HAP-1 (cell line): Measurements from ENCODE around the gene LRRC74A.
A peak's percentile ranks its signal among the peaks of the same experiment; 100 is the strongest.
"Not testable (repeated sequence)": the region's sequence is repeated elsewhere in the genome, so short reads cannot be mapped to it uniquely, and the experiment has no call there.

Experiments used
- DNase-seq, 2 experiments: peaks; one replicate each; pipeline ENCODE4 v3.0.0-alpha.2; 2016 to 2020; ENCODE audit warnings: low spot score in 2 of 2
- H3K27me3 ChIP-seq: fragments of 250-450 bp; sonication (Bioruptor Pico); 2 replicates; pipeline ENCODE4 v1.5.1; 2020; ENCODE audit warnings: low read depth, mild to moderate bottlenecking, moderate library complexity
- H3K36me3 ChIP-seq: fragments of 250-450 bp; sonication (Bioruptor Pico); replicated peaks from 2 replicates; pipeline ENCODE4 v1.5.1; 2020; ENCODE audit warnings: mild to moderate bottlenecking
- H3K4me1 ChIP-seq: fragments of 250-450 bp; sonication (Bioruptor Pico); 2 replicates; pipeline ENCODE4 v1.5.1; 2020; ENCODE audit warnings: mild to moderate bottlenecking
- H3K4me3 ChIP-seq: fragments of 250-450 bp; sonication (Bioruptor Pico); 2 replicates; pipeline ENCODE4 v1.5.1; 2020; ENCODE audit warnings: mild to moderate bottlenecking, moderate library complexity
- H3K9me3 ChIP-seq: fragments of 250-450 bp; sonication (Bioruptor Pico); 2 replicates; pipeline ENCODE4 v1.5.1; 2020; ENCODE audit warnings: mild to moderate bottlenecking, moderate library complexity
- in situ Hi-C: fragments of 300-500 bp; cut with MboI; formaldehyde crosslinking; loops from 3 replicates; pipeline ENCODE4 v1.14.3; 2020; ENCODE audit warnings: low sequenced_read_pairs, inconsistent platforms, mixed read lengths

LRRC74A gene

GRCh38 chr14:76872796-76873432, 46.7 kb downstream of the LRRC74A start:
- Histone ChIP-seq H3K4me1 (no peaks in the 10 kb centered on the region), H3K4me3 (no peak overlapping the region), H3K9me3 (peaks cover 6% of the 10 kb centered on the region; the same call in 1 of the 2 replicates), H3K27me3 (no peaks in the 10 kb centered on the region; the same call in 1 of the 2 replicates), H3K36me3 (no peaks in the 10 kb centered on the region)
- in situ Hi-C loops, result no loop called here
- DNase-seq, result peak; percentile 36 to 74

- no peaks in the 10 kb centered on the region for H3K4me1 ChIP-seq
- no peaks in the 10 kb centered on the region; the same call in 1 of the 2 replicates for H3K27me3 ChIP-seq
- peaks cover 6% of the 10 kb centered on the region; the same call in 1 of the 2 replicates for H3K9me3 ChIP-seq
- in situ Hi-C loops, result no loop called here
- no peaks in the 10 kb centered on the region for H3K36me3 ChIP-seq
- DNase-seq, result no peak
- H3K4me3 ChIP-seq, result no peak overlapping the region
Measured at GRCh38 chr14:76874734-76875133, 48.5 kb downstream of the LRRC74A start.

- no peaks in the 10 kb centered on the region; the same call in 1 of the 2 replicates for H3K27me3 ChIP-seq
- no peaks in the 10 kb centered on the region for H3K36me3 ChIP-seq
- H3K4me1 ChIP-seq, result no peaks in the 10 kb centered on the region
- H3K9me3 ChIP-seq, result peaks cover 6% of the 10 kb centered on the region; the same call in 1 of the 2 replicates
- in situ Hi-C loops, result no loop called here
- H3K4me3 ChIP-seq, result no peak overlapping the region
- peak; percentile 77 to 79 for DNase-seq
Measured at GRCh38 chr14:76876076-76876475, 49.9 kb downstream of the LRRC74A start.

GRCh38 chr14:76877871-76878270, 51.7 kb downstream of the LRRC74A start:
- peaks cover 6% of the 10 kb centered on the region; the same call in 1 of the 2 replicates for H3K9me3 ChIP-seq
- in situ Hi-C loops, result no loop called here
- H3K4me1 ChIP-seq, result no peaks in the 10 kb centered on the region
- no peaks in the 10 kb centered on the region for H3K27me3 ChIP-seq
- DNase-seq, result no peak
- no peak overlapping the region for H3K4me3 ChIP-seq
- H3K36me3 ChIP-seq, result no peaks in the 10 kb centered on the region

GRCh38 chr14:76880449-76880848, 54.2 kb downstream of the LRRC74A start:
- no peak for DNase-seq
- no peaks in the 10 kb centered on the region for H3K36me3 ChIP-seq
- in situ Hi-C loops, result loop anchor here (5.0 kb wide), 1 partner anchor 177 kb away; no protein-coding TSS in a partner anchor
- no peak overlapping the region for H3K4me3 ChIP-seq
- H3K9me3 ChIP-seq, result peaks cover 4% of the 10 kb centered on the region; the same call in 1 of the 2 replicates
- H3K27me3 ChIP-seq, result no peaks in the 10 kb centered on the region
- H3K4me1 ChIP-seq, result no peaks in the 10 kb centered on the region

GRCh38 chr14:76881348-76881747, 55.1 kb downstream of the LRRC74A start:
- H3K4me3 ChIP-seq, result no peak overlapping the region
- no peaks in the 10 kb centered on the region for H3K9me3 ChIP-seq
- H3K36me3 ChIP-seq, result no peaks in the 10 kb centered on the region
- in situ Hi-C loops, result loop anchor here (5.0 kb wide), 1 partner anchor 176 kb away; no protein-coding TSS in a partner anchor
- no peaks in the 10 kb centered on the region for H3K4me1 ChIP-seq
- H3K27me3 ChIP-seq, result no peaks in the 10 kb centered on the region
- DNase-seq, result no peak

- DNase-seq, result no peak
- in situ Hi-C loops, result loop anchor here (5.0 kb wide), 1 partner anchor 175 kb away; no protein-coding TSS in a partner anchor
- Histone ChIP-seq H3K27me3 (peaks cover 6% of the 10 kb centered on the region; the same call in 1 of the 2 replicates), H3K9me3 (no peaks in the 10 kb centered on the region), H3K4me3 (no peak overlapping the region), H3K36me3 (no peaks in the 10 kb centered on the region), H3K4me1 (no peaks in the 10 kb centered on the region)
Measured at GRCh38 chr14:76882651-76883050, 56.4 kb downstream of the LRRC74A start.

- in situ Hi-C loops, result loop anchor here (5.0 kb wide), 1 partner anchor 174 kb away; no protein-coding TSS in a partner anchor
- peaks cover 11% of the 10 kb centered on the region; the same call in 1 of the 2 replicates for H3K27me3 ChIP-seq
- H3K4me3 ChIP-seq, result no peak overlapping the region
- no peaks in the 10 kb centered on the region for H3K9me3 ChIP-seq
- H3K4me1 ChIP-seq, result no peaks in the 10 kb centered on the region
- no peak for DNase-seq
- no peaks in the 10 kb centered on the region for H3K36me3 ChIP-seq
Measured at GRCh38 chr14:76883447-76883846, 57.2 kb downstream of the LRRC74A start.

GRCh38 chr14:76884394-76884793, 58.2 kb downstream of the LRRC74A start:
- DNase-seq, result no peak
- Histone ChIP-seq H3K9me3 (no peaks in the 10 kb centered on the region), H3K4me1 (no peaks in the 10 kb centered on the region), H3K36me3 (no peaks in the 10 kb centered on the region), H3K4me3 (no peak overlapping the region), H3K27me3 (peaks cover 13% of the 10 kb centered on the region; the same call in 1 of the 2 replicates)
- in situ Hi-C loops, result loop anchor here (5.0 kb wide), 1 partner anchor 173 kb away; no protein-coding TSS in a partner anchor

GRCh38 chr14:76884853-76885276, 58.7 kb downstream of the LRRC74A start:
- peaks cover 13% of the 10 kb centered on the region; the same call in 1 of the 2 replicates for H3K27me3 ChIP-seq
- H3K36me3 ChIP-seq, result no peaks in the 10 kb centered on the region
- in situ Hi-C loops, result loop anchor here (5.0 kb wide), 1 partner anchor 172 kb away; no protein-coding TSS in a partner anchor
- no peak for DNase-seq
- H3K4me3 ChIP-seq, result no peak overlapping the region
- H3K4me1 ChIP-seq, result no peaks in the 10 kb centered on the region
- H3K9me3 ChIP-seq, result no peaks in the 10 kb centered on the region

- Histone ChIP-seq H3K9me3 (peaks cover 3% of the 10 kb centered on the region), H3K36me3 (no peaks in the 10 kb centered on the region), H3K4me3 (no peak overlapping the region), H3K27me3 (peaks cover 13% of the 10 kb centered on the region; the same call in 1 of the 2 replicates), H3K4me1 (no peaks in the 10 kb centered on the region)
- in situ Hi-C loops, result no loop called here
- DNase-seq, result no peak
Measured at GRCh38 chr14:76887191-76887590, 61.0 kb downstream of the LRRC74A start.

GRCh38 chr14:76891391-76891790, 65.2 kb downstream of the LRRC74A start:
- peaks cover 12% of the 10 kb centered on the region for H3K9me3 ChIP-seq
- no peaks in the 10 kb centered on the region for H3K4me1 ChIP-seq
- H3K27me3 ChIP-seq, result peaks cover 13% of the 10 kb centered on the region; the same call in 1 of the 2 replicates
- in situ Hi-C loops, result no loop called here
- H3K4me3 ChIP-seq, result no peak overlapping the region
- DNase-seq, result no peak
- no peaks in the 10 kb centered on the region for H3K36me3 ChIP-seq

- no peak for DNase-seq
- peaks cover 12% of the 10 kb centered on the region for H3K9me3 ChIP-seq
- no peaks in the 10 kb centered on the region for H3K27me3 ChIP-seq
- no peak overlapping the region for H3K4me3 ChIP-seq
- in situ Hi-C loops, result no loop called here
- no peaks in the 10 kb centered on the region for H3K4me1 ChIP-seq
- H3K36me3 ChIP-seq, result no peaks in the 10 kb centered on the region
Measured at GRCh38 chr14:76894308-76894707, 68.1 kb downstream of the LRRC74A start.

- H3K27me3 ChIP-seq, H3K36me3 ChIP-seq, H3K4me3 ChIP-seq, DNase-seq, in situ Hi-C loops, H3K4me1 ChIP-seq, H3K9me3 ChIP-seq: not testable (repeated sequence)
Measured at GRCh38 chr14:76898006-76898405, 71.8 kb downstream of the LRRC74A start.
